Liver (tissue), 2 donors: Measurements from ENCODE around the gene STATH.
"Not testable (repeated sequence)": the region's sequence is repeated elsewhere in the genome, so short reads cannot be mapped to it uniquely, and the experiment has no call there.

Experiments used
- YY1 ChIP-seq: IDR thresholded peaks from 2 replicates; pipeline ENCODE4 v1.6.1; 2016; ENCODE audit warnings: antibody characterized with exemption, mild to moderate bottlenecking
- TF ChIP-seq, protein P1 (sequence below): fragments of 150-350 bp; IDR thresholded peaks from 2 replicates; pipeline ENCODE4 v1.5.1; 2017; ENCODE audit warnings: improper control_type of control experiment, low read depth, low read length; ENCODE audit not compliant: missing input control
- donor health status: healthy.

DNA sequence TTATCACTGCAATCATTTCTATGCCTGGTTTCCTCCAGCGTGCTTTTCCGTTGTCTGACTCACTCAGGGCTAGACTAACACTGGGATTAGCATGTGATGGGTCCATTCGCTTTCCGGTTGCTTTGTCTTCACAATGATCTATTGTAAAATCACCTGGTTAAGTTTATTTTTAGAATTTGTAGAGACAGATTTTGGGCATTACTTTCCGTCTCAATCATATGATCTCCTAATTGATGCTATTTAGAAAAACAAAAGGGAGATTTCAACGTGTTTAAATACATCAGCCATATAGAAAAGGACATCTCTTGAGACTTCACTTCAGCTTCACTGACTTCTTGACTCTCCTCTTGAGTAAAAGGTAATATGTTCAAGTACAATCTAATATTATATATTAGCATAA, 54.4 kb downstream of the STATH start, which contains the start of gene HTN1:
- TF ChIP-seq, protein P1, sequence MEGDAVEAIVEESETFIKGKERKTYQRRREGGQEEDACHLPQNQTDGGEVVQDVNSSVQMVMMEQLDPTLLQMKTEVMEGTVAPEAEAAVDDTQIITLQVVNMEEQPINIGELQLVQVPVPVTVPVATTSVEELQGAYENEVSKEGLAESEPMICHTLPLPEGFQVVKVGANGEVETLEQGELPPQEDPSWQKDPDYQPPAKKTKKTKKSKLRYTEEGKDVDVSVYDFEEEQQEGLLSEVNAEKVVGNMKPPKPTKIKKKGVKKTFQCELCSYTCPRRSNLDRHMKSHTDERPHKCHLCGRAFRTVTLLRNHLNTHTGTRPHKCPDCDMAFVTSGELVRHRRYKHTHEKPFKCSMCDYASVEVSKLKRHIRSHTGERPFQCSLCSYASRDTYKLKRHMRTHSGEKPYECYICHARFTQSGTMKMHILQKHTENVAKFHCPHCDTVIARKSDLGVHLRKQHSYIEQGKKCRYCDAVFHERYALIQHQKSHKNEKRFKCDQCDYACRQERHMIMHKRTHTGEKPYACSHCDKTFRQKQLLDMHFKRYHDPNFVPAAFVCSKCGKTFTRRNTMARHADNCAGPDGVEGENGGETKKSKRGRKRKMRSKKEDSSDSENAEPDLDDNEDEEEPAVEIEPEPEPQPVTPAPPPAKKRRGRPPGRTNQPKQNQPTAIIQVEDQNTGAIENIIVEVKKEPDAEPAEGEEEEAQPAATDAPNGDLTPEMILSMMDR: not testable (repeated sequence)
- TF ChIP-seq YY1: not testable (repeated sequence)
